Endothelial cell of umbilical vein (primary cell): ENCODE results near the gene RTN1. TPM values are rescaled to one million over a fixed set of nuclear protein-coding genes. Genes with fewer than 3 reads are reported as not detected.

Experiments used
- BruUV-seq: library from RNA; stranded (reverse); fragments of 400-500 nt; replicated peaks from 2 replicates; lab custom pipeline; 2021; lab: Mats Ljungman, UMichigan
- CTCF ChIA-PET: fragments of 300-600, 350-600 bp; sonication (Branson Sonifier 250); formaldehyde crosslinking; loops from one replicate; lab custom pipeline; 2021; ENCODE audit warnings: antibody characterized with exemption, inconsistent platforms; lab: Charles Lee
- POLR2A ChIA-PET: fragments of 300-600, 350-600 bp; sonication (Branson Sonifier 250); formaldehyde crosslinking; loops from one replicate; lab custom pipeline; 2021; ENCODE audit warnings: antibody characterized with exemption, inconsistent platforms; lab: Charles Lee
- DNase-seq: peaks from one replicate; pipeline ENCODE4 v3.0.0-alpha.2; 2011; ENCODE audit warnings: low read depth, low spot score
- FAIRE-seq: peaks from 2 replicates; lab custom pipeline; 2011; peaks lifted over from hg19 to GRCh38; lab: Jason Lieb, UNC
- H2AFZ ChIP-seq: 2 replicates; pipeline ENCODE4 v1.6.0; 2012; ENCODE audit warnings: low read depth, low read length, control low read depth, inconsistent platforms
- H3K27ac ChIP-seq: 2 replicates; pipeline ENCODE4 v1.5.1; 2011; ENCODE audit warnings: low read depth, mild to moderate bottlenecking, control low read depth, low read length, moderate library complexity; ENCODE audit not compliant: insufficient read depth
- H3K27me3 ChIP-seq, 2 experiments: 2 replicates each; pipeline versions ENCODE4 v1.6.0 to v1.6.1; 2011; ENCODE audit warnings: low read length in 2 of 2, mixed read lengths in 1 of 2; ENCODE audit not compliant: control insufficient read depth in 2 of 2, insufficient read depth in 2 of 2
- H3K36me3 ChIP-seq, 2 experiments: 2 replicates in 1 of 2; 3 replicates in 1 of 2; pipeline ENCODE4 v1.5.1; 2011; ENCODE audit warnings: low read length in 2 of 2, mild to moderate bottlenecking in 1 of 2, moderate library complexity in 1 of 2; ENCODE audit not compliant: control insufficient read depth in 2 of 2, insufficient read depth in 2 of 2; ENCODE audit errors: extremely low read depth in 1 of 2
- H3K4me1 ChIP-seq: 3 replicates; pipeline ENCODE4 v1.5.1; 2011; ENCODE audit warnings: mild to moderate bottlenecking, low read length; ENCODE audit not compliant: control insufficient read depth, insufficient read depth; ENCODE audit errors: extremely low read depth
- H3K4me2 ChIP-seq: 2 replicates; pipeline ENCODE4 v1.6.1; 2011; ENCODE audit warnings: low read length, control low read depth, mixed read lengths; ENCODE audit not compliant: insufficient read depth
- H3K4me3 ChIP-seq, 3 experiments: fragments of 200-600 bp in 1 of 3; sonication (generic), shearing (Covaris generic) in 1 of 3; replicated peaks in 1 of 3; 2 replicates each; pipeline ENCODE4 v1.5.1; 2011 to 2016; ENCODE audit warnings: control low read depth in 3 of 3, low read length in 3 of 3, mild to moderate bottlenecking in 2 of 3, inconsistent platforms in 1 of 3, low read depth in 1 of 3, moderate library complexity in 1 of 3; ENCODE audit not compliant: insufficient read depth in 1 of 3
- H3K79me2 ChIP-seq: 2 replicates; pipeline ENCODE4 v1.6.0; 2012; ENCODE audit warnings: low read length, inconsistent platforms; ENCODE audit not compliant: control insufficient read depth, insufficient read depth
- H3K9ac ChIP-seq: replicated peaks from 2 replicates; pipeline ENCODE3; 2011; ENCODE audit warnings: low read length, control low read depth; ENCODE audit not compliant: insufficient read depth; ENCODE audit errors: extremely low read depth
- H3K9me1 ChIP-seq: replicated peaks from 3 replicates; pipeline ENCODE4 v1.6.0; 2011; ENCODE audit warnings: mild to moderate bottlenecking, low read length; ENCODE audit not compliant: control insufficient read depth, insufficient read depth; ENCODE audit errors: extremely low read depth
- H3K9me3 ChIP-seq: replicated peaks from 2 replicates; pipeline ENCODE4 v1.5.1; 2012; ENCODE audit warnings: low read length, inconsistent platforms; ENCODE audit not compliant: control insufficient read depth, insufficient read depth
- H4K20me1 ChIP-seq: replicated peaks from 2 replicates; pipeline ENCODE3; 2011; ENCODE audit warnings: mild to moderate bottlenecking, low read length; ENCODE audit not compliant: control insufficient read depth, insufficient read depth; ENCODE audit errors: extremely low read depth
- EZH2 ChIP-seq: IDR thresholded peaks from 2 replicates; pipeline ENCODE4 v1.6.1; 2012; ENCODE audit warnings: borderline replicate concordance, low read depth, mild to moderate bottlenecking, moderate library complexity, low read length, inconsistent platforms; ENCODE audit not compliant: severe bottlenecking
- FOS ChIP-seq: IDR thresholded peaks from 2 replicates; pipeline ENCODE4 v1.6.1; 2011; ENCODE audit warnings: mild to moderate bottlenecking, low read length, moderate library complexity, borderline replicate concordance; ENCODE audit not compliant: insufficient read depth
- GATA2 ChIP-seq: IDR thresholded peaks from 2 replicates; pipeline ENCODE4 v1.7.0; 2011; ENCODE audit warnings: low read depth, mild to moderate bottlenecking, moderate library complexity, mixed read lengths, low read length; ENCODE audit not compliant: insufficient read length, insufficient read depth
- JUN ChIP-seq: IDR thresholded peaks from 2 replicates; pipeline ENCODE4 v1.6.1; 2011; ENCODE audit warnings: borderline replicate concordance, low read depth; ENCODE audit not compliant: insufficient read length, insufficient read depth
- MAX ChIP-seq: IDR thresholded peaks from 2 replicates; pipeline ENCODE4 v1.6.1; 2011; ENCODE audit not compliant: insufficient read depth, insufficient read length
- MYC ChIP-seq: IDR thresholded peaks from one replicate; pipeline ENCODE4 v1.6.1; 2011; ENCODE audit warnings: mild to moderate bottlenecking, low read depth, low read length
- POLR2A ChIP-seq: IDR thresholded peaks from 2 replicates; pipeline ENCODE4 v1.6.1; 2012; ENCODE audit warnings: low read depth, mild to moderate bottlenecking, control low read depth, low read length
- POLR2AphosphoS5 ChIP-seq: IDR thresholded peaks from 2 replicates; pipeline ENCODE4 v1.6.1; 2012; ENCODE audit warnings: low read depth, mild to moderate bottlenecking, control low read depth, low read length, moderate library complexity; ENCODE audit not compliant: insufficient read depth
- dilution Hi-C: fragments of 300-500 bp; cut with MboI; formaldehyde crosslinking; loops from one replicate; pipeline ENCODE4 v1.15.0; 2019; ENCODE audit warnings: low sequenced_read_pairs; ENCODE audit not compliant: extremely low pct_ligation_motif_present
- intact Hi-C: fragments of 100-400 bp; cut with micrococcal nuclease; formaldehyde crosslinking; loops from one replicate; pipeline ENCODE4 v1.10.0; 2022
- polyA plus RNA-seq, 4 experiments: library from polyadenylated mRNA; depleted of rRNA in 3 of 4; stranded (reverse) in 3 of 4; unstranded in 1 of 4; fragments of >200 nt; gene quantifications; 2 replicates each; pipeline versions ENCODE4 v1.2.1 to v1.2.3, GENCODE V29; 2011 to 2012; ENCODE audit warnings: missing spikeins in 1 of 4
- total RNA-seq: library from RNA; stranded (reverse); gene quantifications from 2 replicates; pipeline ENCODE4 v1.2.3, GENCODE V29; 2021
- TF ChIP-seq, protein P1 (sequence below), 2 donors: IDR thresholded peaks; 1 replicate in 1 of 2; 2 replicates in 1 of 2; pipeline ENCODE4 v1.5.1; 2011; ENCODE audit warnings: low read length in 2 of 2, mild to moderate bottlenecking in 2 of 2, moderate library complexity in 2 of 2, control low read depth in 1 of 2, inconsistent platforms in 1 of 2, low read depth in 1 of 2; ENCODE audit not compliant: insufficient read depth in 1 of 2; ENCODE audit errors: extremely low read depth in 1 of 2

RTN1 gene
- total and polyA plus RNA-seq, 2 donors (not counting 3 experiments of a cell fraction or from before 2014, with no cell fraction given) = 0.10 to 0.29 TPM

DNA sequence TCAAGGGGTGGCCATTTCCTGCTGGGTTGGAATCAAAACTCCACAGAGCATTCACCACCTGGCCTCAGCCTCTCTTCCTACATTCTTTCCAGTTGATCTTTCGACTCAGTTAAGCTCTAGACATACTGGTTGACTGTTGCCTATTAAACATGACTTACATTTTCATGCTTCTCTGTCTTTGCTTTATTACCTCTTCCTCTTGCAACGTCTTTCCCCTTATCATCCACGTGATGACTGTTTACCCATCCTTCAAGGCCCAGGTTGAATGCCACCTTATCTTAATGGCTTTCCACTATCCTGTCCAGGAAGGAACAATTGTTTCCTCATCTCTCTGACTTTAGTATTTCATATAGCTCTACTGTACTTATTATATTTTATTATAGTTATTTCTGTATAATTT is 269.5 kb downstream of the RTN1 start:
- dilution Hi-C loops = no loop called here
- ChIA-PET POLR2A (no interaction called here), CTCF (interaction anchor here (2.5 kb wide), 1 partner anchor 32 kb away, joined by 6 read pairs; no protein-coding TSS in a partner anchor)
- FAIRE-seq (no peak), DNase-seq (no peak)
- no peaks in the 10 kb centered on the region for H3K9me1 ChIP-seq
- no peaks in the 10 kb centered on the region for H4K20me1 ChIP-seq
- H3K9ac ChIP-seq = no peak overlapping the region
- no peak overlapping the region for H2AFZ ChIP-seq
- no peak overlapping the region for H3K4me2 ChIP-seq
- H3K79me2 ChIP-seq = no peaks in the 10 kb centered on the region
- no peaks in the 10 kb centered on the region for H3K36me3 ChIP-seq
- H3K9me3 ChIP-seq = no peaks in the 10 kb centered on the region
- TF ChIP-seq MAX (no peak), MYC (no peak), EZH2 (no peak), GATA2 (no peak), JUN (no peak), POLR2A (no peak), POLR2AphosphoS5 (no peak), FOS (no peak)
- TF ChIP-seq, protein P1, sequence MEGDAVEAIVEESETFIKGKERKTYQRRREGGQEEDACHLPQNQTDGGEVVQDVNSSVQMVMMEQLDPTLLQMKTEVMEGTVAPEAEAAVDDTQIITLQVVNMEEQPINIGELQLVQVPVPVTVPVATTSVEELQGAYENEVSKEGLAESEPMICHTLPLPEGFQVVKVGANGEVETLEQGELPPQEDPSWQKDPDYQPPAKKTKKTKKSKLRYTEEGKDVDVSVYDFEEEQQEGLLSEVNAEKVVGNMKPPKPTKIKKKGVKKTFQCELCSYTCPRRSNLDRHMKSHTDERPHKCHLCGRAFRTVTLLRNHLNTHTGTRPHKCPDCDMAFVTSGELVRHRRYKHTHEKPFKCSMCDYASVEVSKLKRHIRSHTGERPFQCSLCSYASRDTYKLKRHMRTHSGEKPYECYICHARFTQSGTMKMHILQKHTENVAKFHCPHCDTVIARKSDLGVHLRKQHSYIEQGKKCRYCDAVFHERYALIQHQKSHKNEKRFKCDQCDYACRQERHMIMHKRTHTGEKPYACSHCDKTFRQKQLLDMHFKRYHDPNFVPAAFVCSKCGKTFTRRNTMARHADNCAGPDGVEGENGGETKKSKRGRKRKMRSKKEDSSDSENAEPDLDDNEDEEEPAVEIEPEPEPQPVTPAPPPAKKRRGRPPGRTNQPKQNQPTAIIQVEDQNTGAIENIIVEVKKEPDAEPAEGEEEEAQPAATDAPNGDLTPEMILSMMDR (IDR thresholded peaks at IDR 0.05; ENCODE audit: extremely low read depth in 1 of 2, insufficient read depth in 1 of 2, low read depth in 1 of 2, low read length in 2 of 2) = no peak
- BruUV-seq = no TSS peak
- no peaks in the 10 kb centered on the region for H3K4me1 ChIP-seq
- H3K4me3 ChIP-seq = no peak overlapping the region
- intact Hi-C loops = no loop called here
- H3K27ac ChIP-seq = no peak overlapping the region
- peaks cover 0 to 3% of the 10 kb centered on the region in 2 experiments for H3K27me3 ChIP-seq
